Measurements from ENCODE around the gene HOMER3.
A peak's percentile ranks its signal among the peaks of the same experiment; 100 is the strongest.

DNA sequence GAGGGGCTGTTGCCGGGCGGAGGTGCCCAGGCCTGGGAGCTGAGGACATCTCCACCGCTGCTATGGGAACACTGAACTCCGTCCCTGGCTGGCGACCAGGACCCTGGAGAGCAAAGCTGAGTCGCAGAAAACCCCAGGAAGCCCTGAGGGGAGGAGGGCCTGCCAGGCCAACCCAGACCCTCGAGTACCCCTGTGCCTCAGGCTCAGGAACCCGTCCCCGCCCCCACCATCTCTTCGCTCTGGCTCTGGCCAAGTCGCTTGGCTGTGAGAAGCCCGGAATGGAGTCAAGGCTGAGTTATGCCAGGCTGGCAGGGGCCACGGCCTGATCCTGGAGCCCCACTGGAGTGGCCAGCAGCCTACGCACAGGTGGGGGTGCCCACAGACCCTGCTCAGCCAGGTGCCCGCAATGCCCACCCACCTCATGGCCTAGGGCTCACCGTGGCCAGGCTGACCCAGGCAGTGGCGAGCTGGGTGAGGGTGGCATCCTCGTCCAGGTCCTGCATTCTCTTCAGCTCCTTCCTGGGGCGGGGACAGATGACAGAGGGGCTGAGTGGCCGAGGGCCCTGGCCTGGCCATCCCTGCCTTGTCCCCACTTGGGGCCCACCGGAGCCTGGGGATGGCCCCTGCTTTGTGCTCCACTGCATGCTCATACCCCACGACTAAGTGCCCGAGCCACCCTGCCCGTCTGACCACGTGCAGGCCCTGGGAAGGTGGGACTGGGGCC, 36.5 kb downstream of the HOMER3 start:
- TF ChIP-seq TARDBP (IDR thresholded peaks at IDR 0.05; ENCODE audit: borderline replicate concordance) (no peak), RBBP5 (conservative IDR thresholded peaks at IDR 0.05) (no peak), STAT1 (conservative IDR thresholded peaks at IDR 0.05) (no peak), POLR2A (IDR thresholded peaks at IDR 0.05; ENCODE audit: low read depth, low read length) (0 out of 2 replicates have a peak, but pooled peaks have one; percentile 28), EZH2 (IDR thresholded peaks at IDR 0.05; ENCODE audit: borderline replicate concordance, control insufficient read depth, low read depth, low read length) (no peak), ESRRA (IDR thresholded peaks at IDR 0.05; ENCODE audit: low read length) (no peak)
- TF ChIP-seq, protein P1, sequence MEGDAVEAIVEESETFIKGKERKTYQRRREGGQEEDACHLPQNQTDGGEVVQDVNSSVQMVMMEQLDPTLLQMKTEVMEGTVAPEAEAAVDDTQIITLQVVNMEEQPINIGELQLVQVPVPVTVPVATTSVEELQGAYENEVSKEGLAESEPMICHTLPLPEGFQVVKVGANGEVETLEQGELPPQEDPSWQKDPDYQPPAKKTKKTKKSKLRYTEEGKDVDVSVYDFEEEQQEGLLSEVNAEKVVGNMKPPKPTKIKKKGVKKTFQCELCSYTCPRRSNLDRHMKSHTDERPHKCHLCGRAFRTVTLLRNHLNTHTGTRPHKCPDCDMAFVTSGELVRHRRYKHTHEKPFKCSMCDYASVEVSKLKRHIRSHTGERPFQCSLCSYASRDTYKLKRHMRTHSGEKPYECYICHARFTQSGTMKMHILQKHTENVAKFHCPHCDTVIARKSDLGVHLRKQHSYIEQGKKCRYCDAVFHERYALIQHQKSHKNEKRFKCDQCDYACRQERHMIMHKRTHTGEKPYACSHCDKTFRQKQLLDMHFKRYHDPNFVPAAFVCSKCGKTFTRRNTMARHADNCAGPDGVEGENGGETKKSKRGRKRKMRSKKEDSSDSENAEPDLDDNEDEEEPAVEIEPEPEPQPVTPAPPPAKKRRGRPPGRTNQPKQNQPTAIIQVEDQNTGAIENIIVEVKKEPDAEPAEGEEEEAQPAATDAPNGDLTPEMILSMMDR (IDR thresholded peaks at IDR 0.05 in 2 of 3, conservative IDR thresholded peaks at IDR 0.05 in 1 of 3; ENCODE audit: control insufficient read depth in 2 of 3, extremely low read depth in 1 of 3, insufficient read depth in 1 of 3, low read depth in 3 of 3, low read length in 3 of 3) = no peak

Data from GM12878 (cell line).